ENCODE measurements around the gene MARCHF2. TPM values are rescaled to one million over a fixed set of nuclear protein-coding genes. Genes with fewer than 3 reads are reported as not detected.

MARCHF2 gene
- polyA plus RNA-seq, 1 donor from 2014 or later, result 67.9 TPM

- H3F3A ChIP-seq (ENCODE audit: insufficient read depth, low read length, poor library complexity, severe bottlenecking), result no peaks in the 10 kb centered on the region
- peaks cover 37% of the 10 kb centered on the region for H3K27me3 ChIP-seq (ENCODE audit: insufficient read depth, low read depth, low read length)
- H3K79me2 ChIP-seq (replicated peaks; ENCODE audit: insufficient read depth, low read length), result no peaks in the 10 kb centered on the region
- no peaks in the 10 kb centered on the region for H3K9me3 ChIP-seq (ENCODE audit: low read length)
- H3K36me3 ChIP-seq (ENCODE audit: insufficient read depth, low read length), result no peaks in the 10 kb centered on the region
- no peak overlapping the region for H3K27ac ChIP-seq (ENCODE audit: low read length)
- no peak overlapping the region for H3K9ac ChIP-seq (ENCODE audit: low read length)
- no peak overlapping the region for H3K4me2 ChIP-seq (ENCODE audit: low read length)
- H4K20me1 ChIP-seq (ENCODE audit: insufficient read depth), result no peaks in the 10 kb centered on the region
- H2AFZ ChIP-seq (ENCODE audit: low read depth, low read length), result no peak overlapping the region
- H3K4me3 ChIP-seq (ENCODE audit: low read length), result no peak overlapping the region
- H3K9me2 ChIP-seq (ENCODE audit: insufficient read depth, low read length), result no peaks in the 10 kb centered on the region
- no peak for TF ChIP-seq CTCF (IDR thresholded peaks at IDR 0.05; ENCODE audit: poor library complexity, severe bottlenecking)
- TF ChIP-seq POLR2AphosphoS5 (IDR thresholded peaks at IDR 0.05), result no peak
- TF ChIP-seq TAF1 (IDR thresholded peaks at IDR 0.05; ENCODE audit: low read depth), result no peak
- TF ChIP-seq EZH2 (IDR thresholded peaks at IDR 0.05; ENCODE audit: borderline replicate concordance, insufficient read depth, low read length, poor library complexity, severe bottlenecking), result no peak
- no peak for TF ChIP-seq SMC3 (conservative IDR thresholded peaks at IDR 0.05; ENCODE audit: poor library complexity)
- TF ChIP-seq EP300 (conservative IDR thresholded peaks at IDR 0.05; ENCODE audit: poor library complexity, severe bottlenecking), result no peak
Observed at GRCh38 chr19:8367327-8368001, 45.6 kb upstream of the MARCHF2 start.

GRCh38 chr19:8370176-8371010, 42.7 kb upstream of the MARCHF2 start:
- no peak overlapping the region for H3K9ac ChIP-seq (ENCODE audit: low read length)
- no peaks in the 10 kb centered on the region for H3K9me3 ChIP-seq (ENCODE audit: low read length)
- H3K9me2 ChIP-seq (ENCODE audit: insufficient read depth, low read length), result no peaks in the 10 kb centered on the region
- H3K36me3 ChIP-seq (ENCODE audit: insufficient read depth, low read length), result no peaks in the 10 kb centered on the region
- no peaks in the 10 kb centered on the region for H3K79me2 ChIP-seq (replicated peaks; ENCODE audit: insufficient read depth, low read length)
- H3K27me3 ChIP-seq (ENCODE audit: insufficient read depth, low read depth, low read length), result peaks cover 9% of the 10 kb centered on the region
- H2AFZ ChIP-seq (ENCODE audit: low read depth, low read length), result no peak overlapping the region
- H4K20me1 ChIP-seq (ENCODE audit: insufficient read depth), result no peaks in the 10 kb centered on the region
- no peaks in the 10 kb centered on the region for H3F3A ChIP-seq (ENCODE audit: insufficient read depth, low read length, poor library complexity, severe bottlenecking)
- no peak overlapping the region for H3K4me2 ChIP-seq (ENCODE audit: low read length)
- H3K4me3 ChIP-seq (ENCODE audit: low read length), result no peak overlapping the region
- TF ChIP-seq EP300 (conservative IDR thresholded peaks at IDR 0.05; ENCODE audit: poor library complexity, severe bottlenecking), result no peak
- TF ChIP-seq POLR2AphosphoS5 (IDR thresholded peaks at IDR 0.05), result no peak
- TF ChIP-seq CTCF (IDR thresholded peaks at IDR 0.05; ENCODE audit: poor library complexity, severe bottlenecking), result no peak
- no peak for TF ChIP-seq RAD21 (conservative IDR thresholded peaks at IDR 0.05)
- no peak for TF ChIP-seq EZH2 (IDR thresholded peaks at IDR 0.05; ENCODE audit: borderline replicate concordance, insufficient read depth, low read length, poor library complexity, severe bottlenecking)
- no peak for TF ChIP-seq SMC3 (conservative IDR thresholded peaks at IDR 0.05; ENCODE audit: poor library complexity)
- TF ChIP-seq TAF1 (IDR thresholded peaks at IDR 0.05; ENCODE audit: low read depth), result no peak
- no peak overlapping the region for H3K27ac ChIP-seq (ENCODE audit: low read length)

All from neural cell (in vitro differentiated cells).